Measurements from ENCODE around the gene APBA2.
"Not testable (repeated sequence)": the region's sequence is repeated elsewhere in the genome, so short reads cannot be mapped to it uniquely, and the experiment has no call there.

DNA sequence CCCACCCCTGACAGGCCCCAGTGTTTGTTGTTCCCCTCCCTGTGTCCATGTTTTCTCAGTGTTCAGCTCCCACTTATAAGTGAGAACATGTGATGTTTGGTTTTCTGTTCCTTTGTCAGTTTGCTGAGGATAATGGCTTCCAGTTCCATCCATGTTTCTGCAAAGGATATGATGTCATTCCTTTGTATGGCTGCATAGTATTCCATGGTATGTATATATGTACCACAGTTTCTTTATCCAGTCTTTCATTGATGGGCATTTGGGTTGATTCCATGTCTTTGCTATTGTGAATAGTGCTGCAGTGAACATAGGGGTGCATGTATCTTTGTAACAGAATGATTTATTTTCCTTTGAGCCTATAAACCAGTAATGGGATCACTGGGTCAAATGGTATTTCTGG, 142.4 kb downstream of the APBA2 start:
- not testable (repeated sequence) for TF ChIP-seq CTCF, POLR2A (IDR thresholded peaks at IDR 0.05)
